B cell (primary cell): Measurements from ENCODE around the gene RNF32.

ENCODE experiments used
- EZH2 ChIP-seq: IDR thresholded peaks from 2 replicates; pipeline ENCODE4 v1.6.1; 2012; ENCODE audit warnings: borderline replicate concordance, low read depth, mild to moderate bottlenecking, moderate library complexity, low read length; ENCODE audit not compliant: insufficient read depth, poor library complexity, severe bottlenecking
- TF ChIP-seq, protein P1 (sequence below): fragments of 200-600 bp; IDR thresholded peaks from one replicate; pipeline ENCODE4 v1.8.0; 2022; ENCODE audit warnings: antibody characterized with exemption, mild to moderate bottlenecking

DNA sequence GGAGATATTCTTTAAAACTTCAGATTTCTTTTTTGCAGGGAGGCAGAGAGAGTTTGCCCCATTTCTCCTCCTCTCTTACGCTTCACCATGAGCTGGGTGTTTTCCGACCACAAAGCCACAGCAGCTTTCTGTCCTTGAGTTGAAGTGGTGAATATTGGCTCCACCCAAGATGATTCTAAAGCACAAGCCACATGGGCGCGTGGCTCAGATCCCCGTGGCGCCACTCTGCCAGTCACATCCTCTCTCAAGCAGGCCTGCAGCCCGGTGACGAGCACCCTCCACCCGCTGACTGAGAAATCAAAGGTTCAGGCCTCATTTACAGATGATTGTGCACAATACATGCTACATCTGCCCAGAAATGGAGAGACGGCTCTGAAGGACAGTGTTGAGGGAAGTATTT, 27.6 kb upstream of the RNF32 start:
- TF ChIP-seq, protein P1, sequence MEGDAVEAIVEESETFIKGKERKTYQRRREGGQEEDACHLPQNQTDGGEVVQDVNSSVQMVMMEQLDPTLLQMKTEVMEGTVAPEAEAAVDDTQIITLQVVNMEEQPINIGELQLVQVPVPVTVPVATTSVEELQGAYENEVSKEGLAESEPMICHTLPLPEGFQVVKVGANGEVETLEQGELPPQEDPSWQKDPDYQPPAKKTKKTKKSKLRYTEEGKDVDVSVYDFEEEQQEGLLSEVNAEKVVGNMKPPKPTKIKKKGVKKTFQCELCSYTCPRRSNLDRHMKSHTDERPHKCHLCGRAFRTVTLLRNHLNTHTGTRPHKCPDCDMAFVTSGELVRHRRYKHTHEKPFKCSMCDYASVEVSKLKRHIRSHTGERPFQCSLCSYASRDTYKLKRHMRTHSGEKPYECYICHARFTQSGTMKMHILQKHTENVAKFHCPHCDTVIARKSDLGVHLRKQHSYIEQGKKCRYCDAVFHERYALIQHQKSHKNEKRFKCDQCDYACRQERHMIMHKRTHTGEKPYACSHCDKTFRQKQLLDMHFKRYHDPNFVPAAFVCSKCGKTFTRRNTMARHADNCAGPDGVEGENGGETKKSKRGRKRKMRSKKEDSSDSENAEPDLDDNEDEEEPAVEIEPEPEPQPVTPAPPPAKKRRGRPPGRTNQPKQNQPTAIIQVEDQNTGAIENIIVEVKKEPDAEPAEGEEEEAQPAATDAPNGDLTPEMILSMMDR, result no peak
- no peak for TF ChIP-seq EZH2
